Mucosa of rectum (tissue), 2 donors: ENCODE results near the gene SLC25A18.
"Not testable (repeated sequence)": the region's sequence is repeated elsewhere in the genome, so short reads cannot be mapped to it uniquely, and the experiment has no call there.

Source experiments
- H3K27ac ChIP-seq, 2 donors: one replicate each; pipeline ENCODE4 v1.7.0; 2013; ENCODE audit warnings: inconsistent platforms in 2 of 2, low read depth in 2 of 2, low read length in 2 of 2
- H3K27me3 ChIP-seq, 2 donors: one replicate each; pipeline ENCODE4 v1.7.0; 2013; ENCODE audit warnings: low read length in 2 of 2; ENCODE audit not compliant: control insufficient read depth in 2 of 2, insufficient read depth in 2 of 2
- H3K36me3 ChIP-seq, 2 donors: one replicate each; pipeline ENCODE4 v1.7.0; 2013; ENCODE audit warnings: low read length in 2 of 2; ENCODE audit not compliant: control insufficient read depth in 2 of 2, insufficient read depth in 2 of 2
- H3K4me1 ChIP-seq, 2 donors: one replicate each; pipeline ENCODE4 v1.7.0; 2013; ENCODE audit warnings: low read length in 2 of 2, mild to moderate bottlenecking in 1 of 2; ENCODE audit not compliant: control insufficient read depth in 2 of 2, insufficient read depth in 2 of 2
- H3K4me3 ChIP-seq, 2 donors: one replicate each; pipeline ENCODE4 v1.7.0; 2013; ENCODE audit warnings: low read length in 2 of 2
- H3K9ac ChIP-seq, 2 donors: one replicate each; pipeline ENCODE4 v1.7.0; 2013; ENCODE audit warnings: low read length in 2 of 2, low read depth in 1 of 2, mild to moderate bottlenecking in 1 of 2
- H3K9me3 ChIP-seq, 2 donors: one replicate each; pipeline ENCODE4 v1.7.0; 2013; ENCODE audit warnings: low read length in 2 of 2; ENCODE audit not compliant: control insufficient read depth in 2 of 2
- donor health status: healthy.
- donor health status: Normal muscosa, but diverticular disease.

The SLC25A18 gene

DNA sequence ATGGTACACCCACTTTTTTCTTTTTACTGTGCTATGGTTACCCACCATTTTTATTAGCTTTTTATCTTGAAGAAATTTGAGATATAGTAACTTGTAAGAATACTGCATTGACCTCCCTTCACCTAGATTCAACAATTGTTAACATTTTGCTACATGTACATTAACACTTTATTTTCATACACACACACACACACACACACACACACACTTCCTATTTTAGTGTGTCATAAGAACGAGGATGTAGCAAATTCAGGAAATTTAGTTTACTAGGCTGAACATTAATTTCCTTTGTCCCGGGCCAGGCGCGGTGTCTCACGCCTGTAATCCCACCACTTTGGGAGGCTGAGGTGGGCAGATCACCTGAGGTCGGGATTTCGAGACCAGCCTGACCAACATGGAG is 66.3 kb downstream of the SLC25A18 start:
- H3K4me1 ChIP-seq = peaks cover 11 to 13% of the 10 kb centered on the region in 2 donors
- peaks cover 0 to 5% of the 10 kb centered on the region in 2 donors for H3K36me3 ChIP-seq
- no peaks in the 10 kb centered on the region for H3K9me3 ChIP-seq
- no peak overlapping the region for H3K9ac ChIP-seq
- H3K27me3 ChIP-seq = no peaks in the 10 kb centered on the region
- peak overlapping the region in 1 of 2 donors; percentile 99 for H3K4me3 ChIP-seq
- no peak overlapping the region for H3K27ac ChIP-seq

DNA sequence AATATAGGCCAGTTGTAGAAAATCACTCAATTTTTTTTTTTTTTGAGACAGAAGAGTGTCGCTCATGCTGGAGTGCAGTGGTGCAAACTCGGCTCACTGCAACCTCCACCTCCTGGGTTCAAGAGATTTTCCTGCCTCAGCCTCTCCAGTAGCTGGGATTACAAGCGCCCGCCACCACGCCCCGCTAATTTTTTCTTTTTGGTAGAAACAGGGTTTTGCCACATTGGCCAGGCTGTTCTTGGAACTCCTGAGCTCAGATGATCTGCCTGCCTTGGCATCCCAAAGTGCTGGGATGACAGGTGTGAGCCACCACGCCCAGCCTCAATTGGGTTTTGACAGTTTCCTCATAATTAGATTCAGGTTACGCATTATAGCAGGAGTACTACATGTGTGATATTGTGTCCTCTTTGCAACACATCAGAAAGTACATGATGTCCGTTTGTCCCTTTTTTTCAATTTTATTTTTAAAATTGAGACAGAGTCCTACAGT is 67.8 kb downstream of the SLC25A18 start:
- H3K9ac ChIP-seq = no peak overlapping the region

DNA sequence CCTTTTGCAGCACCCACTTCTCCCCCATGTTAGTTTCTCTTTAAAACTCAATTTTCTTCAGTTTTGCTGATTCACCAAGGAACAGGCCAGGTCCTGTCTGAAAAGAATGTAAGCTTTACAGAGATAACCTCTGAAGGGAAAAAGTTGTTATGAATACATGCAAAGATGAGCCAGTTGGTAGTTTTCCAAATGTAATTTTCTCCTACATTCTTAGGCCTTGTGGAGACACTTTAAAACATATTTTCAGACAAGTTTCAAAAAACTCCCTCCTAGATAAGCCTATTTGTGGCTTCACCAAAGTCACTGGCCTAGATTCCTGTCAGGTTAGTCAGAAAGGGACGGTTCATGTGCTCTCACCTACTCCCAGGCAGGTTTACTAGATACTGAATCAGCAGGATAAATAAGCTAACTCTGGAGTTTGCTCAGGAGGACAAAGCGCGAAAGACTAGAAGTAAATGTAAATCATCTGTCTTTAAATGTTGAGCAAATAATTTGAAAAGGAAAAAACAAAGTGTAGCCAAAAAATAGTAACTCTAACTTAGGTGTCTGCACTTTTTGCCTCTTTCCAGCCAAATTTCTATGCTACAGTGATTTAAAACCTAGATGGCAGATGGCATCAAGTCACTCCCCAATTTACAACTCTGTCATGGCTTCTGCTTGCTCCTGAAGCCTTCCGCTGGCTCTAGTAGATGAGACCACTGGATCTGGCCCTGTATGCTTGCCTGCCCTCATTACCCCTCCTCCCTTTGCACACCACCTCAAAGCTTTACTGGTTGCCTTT is 70.1 kb downstream of the SLC25A18 start:
- H3K9me3 ChIP-seq = no peaks in the 10 kb centered on the region
- no peak overlapping the region for H3K9ac ChIP-seq
- peaks cover 7 to 16% of the 10 kb centered on the region in 2 donors for H3K4me1 ChIP-seq
- H3K27ac ChIP-seq = peak overlapping the region in 1 of 2 donors; percentile 24
- H3K36me3 ChIP-seq = no peaks in the 10 kb centered on the region
- H3K4me3 ChIP-seq = no peak overlapping the region
- H3K27me3 ChIP-seq = no peaks in the 10 kb centered on the region

More for the DNA sequence above, 67.8 kb downstream of the SLC25A18 start:
- Histone ChIP-seq H3K27me3 (no peaks in the 10 kb centered on the region), H3K27ac (no peak overlapping the region), H3K4me1 (peaks cover 11 to 13% of the 10 kb centered on the region in 2 donors), H3K4me3 (no peak overlapping the region), H3K9me3 (no peaks in the 10 kb centered on the region), H3K36me3 (no peaks in the 10 kb centered on the region)

DNA sequence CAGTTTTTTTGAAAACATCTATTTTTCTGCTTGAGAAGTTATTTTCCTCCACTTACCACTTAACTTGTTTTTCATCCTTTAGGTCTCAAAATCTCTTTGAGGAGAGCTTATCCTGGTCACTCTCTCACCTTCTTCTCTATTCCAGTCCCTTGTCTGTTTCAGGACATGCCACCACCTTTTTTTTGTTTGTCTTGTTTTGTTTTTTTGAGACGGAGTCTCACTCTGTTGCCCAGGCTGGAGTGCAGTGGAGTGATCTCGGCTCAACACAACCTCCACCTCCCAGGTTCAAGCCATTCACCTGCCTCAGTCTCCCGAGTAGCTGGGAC is 70.7 kb downstream of the SLC25A18 start:
- no peak overlapping the region for H3K9ac ChIP-seq
- H3K4me1 ChIP-seq = peaks cover 7 to 15% of the 10 kb centered on the region in 2 donors
- H3K27ac ChIP-seq = peak overlapping the region in 1 of 2 donors; percentile 24
- no peaks in the 10 kb centered on the region for H3K9me3 ChIP-seq
- H3K27me3 ChIP-seq = no peaks in the 10 kb centered on the region
- no peak overlapping the region for H3K4me3 ChIP-seq
- H3K36me3 ChIP-seq = no peaks in the 10 kb centered on the region

DNA sequence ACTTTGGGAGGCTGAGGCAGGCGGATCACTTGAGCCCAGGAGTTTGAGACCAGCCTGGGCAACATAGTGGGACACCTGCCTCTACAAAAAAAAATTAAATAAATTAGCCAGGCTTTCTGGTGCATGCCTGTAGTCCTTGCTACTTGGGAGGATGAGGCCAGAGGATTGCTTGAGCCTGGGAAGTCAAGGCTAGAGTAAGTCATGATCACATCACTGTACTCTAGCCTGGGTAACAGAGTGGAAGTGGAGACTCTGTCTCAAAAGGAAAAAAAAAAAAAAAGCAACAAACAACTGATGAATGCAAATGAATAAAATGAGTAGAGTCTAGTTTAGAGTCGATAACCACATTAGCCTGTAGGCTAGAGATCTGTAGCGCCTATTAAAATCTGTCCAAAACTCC is 71.4 kb downstream of the SLC25A18 start:
- Histone ChIP-seq H3K9me3 (no peaks in the 10 kb centered on the region), H3K4me3 (no peak overlapping the region), H3K4me1 (peaks cover 4 to 12% of the 10 kb centered on the region in 2 donors), H3K36me3 (no peaks in the 10 kb centered on the region), H3K27ac (no peak overlapping the region), H3K9ac (no peak overlapping the region), H3K27me3 (no peaks in the 10 kb centered on the region)

DNA sequence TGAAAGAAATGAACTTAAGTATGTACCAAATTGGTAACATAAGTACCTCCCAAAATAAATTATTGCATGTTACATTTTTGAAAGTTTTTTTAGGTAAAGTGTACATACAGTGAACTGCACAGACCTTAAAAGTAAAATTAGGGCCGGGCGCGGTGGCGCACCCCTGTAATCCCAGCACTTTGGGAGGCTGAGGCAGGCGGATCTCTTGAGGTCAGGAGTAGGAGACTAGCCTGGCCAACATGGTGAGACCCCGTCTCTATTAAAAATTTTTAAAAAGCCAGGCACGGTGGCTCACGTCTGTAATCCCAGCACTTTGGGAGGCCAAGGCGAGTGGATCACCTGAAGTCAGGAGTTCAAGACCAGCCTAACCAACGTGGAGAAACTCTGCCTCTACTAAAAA is 73.6 kb downstream of the SLC25A18 start:
- not testable (repeated sequence) for H3K9me3 ChIP-seq, H3K36me3 ChIP-seq, H3K4me3 ChIP-seq, H3K9ac ChIP-seq, H3K27me3 ChIP-seq, H3K27ac ChIP-seq
- H3K4me1 ChIP-seq = peaks cover 7 to 12% of the 10 kb centered on the region in 2 donors

DNA sequence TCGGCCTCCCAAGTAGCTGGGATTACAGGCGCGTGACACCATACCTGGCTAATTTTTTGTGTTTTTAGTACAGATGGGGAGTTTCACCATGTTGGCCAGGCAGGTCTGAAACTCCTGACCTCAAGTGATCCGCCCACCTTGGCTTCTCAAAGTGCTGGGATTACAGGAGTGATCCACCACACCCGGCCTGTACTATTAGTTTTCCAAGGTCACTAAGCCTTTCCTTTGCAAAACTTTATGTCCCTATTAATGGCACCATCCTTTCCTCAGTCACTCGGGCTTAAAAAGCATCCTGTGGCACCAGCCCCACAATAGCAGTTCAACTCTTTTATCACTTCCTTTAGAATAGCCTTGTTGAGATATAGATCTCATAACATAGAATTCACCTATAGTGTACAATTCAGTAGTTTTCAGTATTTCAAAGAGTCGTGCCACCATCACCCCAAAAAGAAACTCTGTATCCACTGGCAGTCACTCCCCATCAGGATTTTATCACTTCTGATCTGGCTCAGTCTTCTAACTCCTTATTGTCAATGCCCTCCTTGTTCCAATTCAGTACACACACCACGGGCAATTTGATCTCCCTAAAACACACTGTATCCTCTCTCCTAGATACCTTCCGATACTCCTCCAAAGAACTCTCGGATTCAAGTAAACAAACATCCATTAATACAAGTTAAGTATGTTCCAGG is 74.3 kb downstream of the SLC25A18 start:
- H3K9ac ChIP-seq = peak overlapping the region; percentile 100
- H3K4me1 ChIP-seq = peaks cover 7 to 12% of the 10 kb centered on the region in 2 donors
- no peaks in the 10 kb centered on the region for H3K9me3 ChIP-seq
- H3K27ac ChIP-seq = peak overlapping the region; percentile 98 to 99
- peaks cover 0 to 5% of the 10 kb centered on the region in 2 donors for H3K36me3 ChIP-seq
- peak overlapping the region; percentile 97 to 100 for H3K4me3 ChIP-seq
- H3K27me3 ChIP-seq = no peaks in the 10 kb centered on the region

DNA sequence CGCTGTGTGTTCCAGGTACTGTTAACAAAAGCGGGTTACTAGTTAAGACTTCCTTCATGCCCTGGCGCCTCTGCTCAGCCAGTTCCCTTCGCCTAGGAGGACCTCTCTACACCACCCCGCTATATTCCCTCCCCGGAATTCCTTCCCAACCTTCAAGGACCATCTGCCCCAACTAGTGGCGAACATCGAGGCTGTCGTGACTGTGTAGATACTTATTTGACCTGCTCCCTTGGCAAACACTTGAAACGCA is 74.8 kb downstream of the SLC25A18 start:
- Histone ChIP-seq H3K27me3 (no peaks in the 10 kb centered on the region), H3K4me1 (peaks cover 7 to 12% of the 10 kb centered on the region in 2 donors), H3K36me3 (peaks cover 0 to 5% of the 10 kb centered on the region in 2 donors), H3K27ac (peak overlapping the region; percentile 98 to 99), H3K9me3 (no peaks in the 10 kb centered on the region), H3K9ac (peak overlapping the region; percentile 100), H3K4me3 (peak overlapping the region; percentile 97 to 100)

DNA sequence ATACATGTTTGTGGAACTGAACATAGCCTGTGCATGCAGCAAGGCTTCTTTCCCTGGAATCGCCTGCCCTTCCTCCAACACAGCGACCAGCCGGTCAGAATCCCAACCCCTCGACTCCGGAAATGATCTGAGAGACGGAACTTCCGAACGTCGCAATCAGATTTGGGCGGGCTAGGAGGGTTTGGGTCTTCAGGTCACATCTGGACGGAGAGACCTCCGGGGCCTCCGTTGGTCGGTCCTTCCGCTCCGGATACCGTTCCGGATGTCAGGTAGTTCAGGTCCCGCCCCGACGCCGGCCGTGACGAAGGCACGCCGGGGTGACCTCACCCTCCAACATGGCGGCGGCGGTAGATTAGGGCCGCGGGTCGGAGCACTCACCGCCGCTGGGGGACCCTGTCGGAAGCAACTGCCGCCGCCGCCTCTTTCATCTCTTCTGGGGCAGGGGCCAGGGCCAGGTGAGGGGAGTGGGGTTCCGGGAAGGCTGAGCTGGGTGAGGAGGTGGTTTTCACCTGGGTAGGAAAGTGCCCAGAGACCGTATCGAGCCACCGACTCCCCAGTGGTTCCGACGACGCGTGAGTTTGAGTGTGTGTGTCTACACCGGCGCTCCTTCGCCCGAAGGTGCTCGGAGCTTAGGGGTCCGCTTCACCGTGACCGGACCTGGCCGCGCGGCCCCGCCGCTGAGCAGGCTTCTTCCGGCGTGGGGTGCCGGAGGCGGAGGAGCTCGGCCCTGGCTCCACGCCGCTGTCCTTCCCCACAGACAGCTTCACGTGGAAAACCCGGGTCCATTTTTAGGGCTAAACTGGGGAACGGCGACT is 75.3 kb downstream of the SLC25A18 start, which contains the start of gene BCL2L13:
TSS of gene BCL2L13 (plus strand) at position 326 of the 815 bp plus-strand sequence. CDS start 16,955 bp downstream, outside the sequence.
- Histone ChIP-seq H3K27me3 (no peaks in the 10 kb centered on the region), H3K4me3 (peak within 1 kb of the TSS; percentile 97 to 100), H3K36me3 (peaks cover 0 to 5% of the 10 kb centered on the region in 2 donors), H3K27ac (peak within 1 kb of the TSS; percentile 98 to 99), H3K9me3 (no peaks in the 10 kb centered on the region), H3K4me1 (peaks cover 7 to 11% of the 10 kb centered on the region in 2 donors), H3K9ac (peak within 1 kb of the TSS; percentile 100)
